GM21737 (cell line): ENCODE results near the gene FAM219A.

Experiments
- ATAC-seq: cut with Tn5 transposase; IDR thresholded peaks from one replicate; pipeline ENCODE4 v1.9.1; 2021; ENCODE audit warnings: mild to moderate bottlenecking, moderate library complexity; ENCODE audit not compliant: unreplicated experiment

The FAM219A gene

GRCh38 chr9:34403554-34404380 lies 54.6 kb downstream of the FAM219A start:
- ATAC-seq, result no peak

GRCh38 chr9:34400686-34401602 lies 57.4 kb downstream of the FAM219A start:
- no peak for ATAC-seq

- no peak for ATAC-seq
Measured at GRCh38 chr9:34400275-34400674, 58.1 kb downstream of the FAM219A start.

GRCh38 chr9:34399729-34400128 lies 58.6 kb downstream of the FAM219A start:
- ATAC-seq, result no peak

GRCh38 chr9:34398875-34399274 lies 59.5 kb downstream of the FAM219A start:
- ATAC-seq, result no peak

GRCh38 chr9:34396276-34397214 lies 61.8 kb downstream of the FAM219A start:
- ATAC-seq, result no peak

- ATAC-seq, result no peak
Measured at GRCh38 chr9:34392511-34392910, 65.9 kb downstream of the FAM219A start.

- no peak for ATAC-seq
Measured at GRCh38 chr9:34387239-34387638, 71.1 kb downstream of the FAM219A start.

GRCh38 chr9:34386656-34387055 lies 71.7 kb downstream of the FAM219A start:
- ATAC-seq, result no peak

- no peak for ATAC-seq
Measured at GRCh38 chr9:34385561-34386230, 72.7 kb downstream of the FAM219A start.

- no peak for ATAC-seq
Measured at GRCh38 chr9:34384368-34385165, 73.8 kb downstream of the FAM219A start.

GRCh38 chr9:34383904-34384303 lies 74.5 kb downstream of the FAM219A start:
- ATAC-seq, result no peak

- ATAC-seq, result no peak
Measured at GRCh38 chr9:34382879-34383278, 75.5 kb downstream of the FAM219A start.

- no peak for ATAC-seq
Measured at GRCh38 chr9:34382054-34382453, 76.3 kb downstream of the FAM219A start.

GRCh38 chr9:34381323-34381722 lies 77.0 kb downstream of the FAM219A start:
- no peak for ATAC-seq

GRCh38 chr9:34380511-34381315 lies 77.7 kb downstream of the FAM219A start:
- ATAC-seq, result peak; percentile 38

- no peak for ATAC-seq
Measured at GRCh38 chr9:34380034-34380510, 78.3 kb downstream of the FAM219A start.

- ATAC-seq, result no peak
Measured at GRCh38 chr9:34379334-34380033, 78.9 kb downstream of the FAM219A start.
